ENCODE results near the gene HTR3C. TPM values are rescaled to one million over a fixed set of nuclear protein-coding genes. Genes with fewer than 3 reads are reported as not detected.

Gene HTR3C
- total RNA-seq, 4 donors from 2014 or later, result 0.48 TPM; not detected in 3

DNA sequence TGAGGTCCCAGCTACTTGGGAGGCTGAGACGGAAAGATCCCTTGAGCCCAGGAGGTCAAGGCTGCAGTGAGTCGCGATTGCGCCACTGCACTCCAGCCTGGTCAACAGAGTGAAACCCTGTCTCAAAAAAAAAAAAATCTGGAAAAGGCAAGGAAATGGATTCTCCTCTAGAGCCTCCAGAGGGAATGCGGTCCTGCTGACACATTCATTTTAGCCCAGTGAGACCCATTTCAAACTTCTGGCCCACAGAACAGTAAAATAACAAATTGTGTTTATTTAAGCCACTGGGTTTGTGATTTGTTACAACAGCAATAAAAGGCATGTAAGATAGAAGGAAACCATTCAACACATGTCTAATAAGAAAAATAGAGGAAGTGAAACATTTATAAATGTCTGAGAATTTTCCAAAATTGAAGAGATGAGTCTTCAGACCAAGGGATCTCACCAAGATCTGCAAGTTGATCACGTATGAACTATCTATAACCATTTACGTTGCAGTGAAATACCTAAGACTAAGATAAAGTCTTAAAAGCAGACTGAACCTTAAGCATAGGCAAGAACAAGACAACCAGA lies 44.0 kb downstream of the HTR3C start, which contains the start of gene HTR3E:
Gene HTR3E (plus strand): TSS at position 254 of the 573 bp plus-strand sequence. CDS start 466 bp downstream, outside the sequence.
- WGBS, 2 donors (ENCODE audit: low coverage in 1 of 2), result 76 to 89% methylated on average over 6 to 7 of the region's 7 CpGs
- TF ChIP-seq POLR2A (IDR thresholded peaks at IDR 0.05) (no peak), EP300 (IDR thresholded peaks at IDR 0.05; ENCODE audit: low read depth) (no peak), POLR2AphosphoS5 (IDR thresholded peaks at IDR 0.05) (no peak)
- TF ChIP-seq, protein P1, sequence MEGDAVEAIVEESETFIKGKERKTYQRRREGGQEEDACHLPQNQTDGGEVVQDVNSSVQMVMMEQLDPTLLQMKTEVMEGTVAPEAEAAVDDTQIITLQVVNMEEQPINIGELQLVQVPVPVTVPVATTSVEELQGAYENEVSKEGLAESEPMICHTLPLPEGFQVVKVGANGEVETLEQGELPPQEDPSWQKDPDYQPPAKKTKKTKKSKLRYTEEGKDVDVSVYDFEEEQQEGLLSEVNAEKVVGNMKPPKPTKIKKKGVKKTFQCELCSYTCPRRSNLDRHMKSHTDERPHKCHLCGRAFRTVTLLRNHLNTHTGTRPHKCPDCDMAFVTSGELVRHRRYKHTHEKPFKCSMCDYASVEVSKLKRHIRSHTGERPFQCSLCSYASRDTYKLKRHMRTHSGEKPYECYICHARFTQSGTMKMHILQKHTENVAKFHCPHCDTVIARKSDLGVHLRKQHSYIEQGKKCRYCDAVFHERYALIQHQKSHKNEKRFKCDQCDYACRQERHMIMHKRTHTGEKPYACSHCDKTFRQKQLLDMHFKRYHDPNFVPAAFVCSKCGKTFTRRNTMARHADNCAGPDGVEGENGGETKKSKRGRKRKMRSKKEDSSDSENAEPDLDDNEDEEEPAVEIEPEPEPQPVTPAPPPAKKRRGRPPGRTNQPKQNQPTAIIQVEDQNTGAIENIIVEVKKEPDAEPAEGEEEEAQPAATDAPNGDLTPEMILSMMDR (IDR thresholded peaks at IDR 0.05), result no peak
- in situ Hi-C loops (cut with MboI; ENCODE audit: low pct_ligation_motif_present in 1 of 4, low pct_unique_long_range_greater_than_20kb in 1 of 4, low sequenced_read_pairs in 3 of 4), result no loop called here

DNA sequence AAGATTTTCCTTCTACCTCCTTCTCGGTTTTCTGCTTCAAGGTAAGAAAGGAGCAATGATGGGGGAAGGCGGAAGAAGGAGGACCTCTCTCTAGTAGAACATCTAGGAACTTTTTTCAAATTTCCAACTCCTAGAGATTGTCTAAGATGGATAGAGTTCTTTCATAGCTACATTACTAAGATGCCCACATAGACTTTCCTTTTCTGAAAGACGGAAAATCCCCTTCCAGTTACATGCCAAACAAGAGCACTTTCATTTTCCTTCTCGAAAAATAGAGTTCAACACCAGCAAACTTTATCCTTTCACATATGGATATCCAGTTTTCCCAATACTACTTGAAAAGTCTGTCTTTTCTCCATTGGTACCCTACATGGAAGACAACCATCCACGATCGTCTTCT lies 44.7 kb downstream of the HTR3C start:
- WGBS, 2 donors (ENCODE audit: low coverage in 1 of 2), result 89 to 90% methylated on average over 6 of the region's 6 CpGs
- no peaks in the 10 kb centered on the region for H3K36me3 ChIP-seq
- TF ChIP-seq, protein P1 (IDR thresholded peaks at IDR 0.05), result no peak
- TF ChIP-seq POLR2AphosphoS5 (IDR thresholded peaks at IDR 0.05), result no peak
- no peak for TF ChIP-seq EP300 (IDR thresholded peaks at IDR 0.05; ENCODE audit: low read depth)
- TF ChIP-seq POLR2A (IDR thresholded peaks at IDR 0.05), result no peak
- H3K27ac ChIP-seq, result no peak overlapping the region
- no peaks in the 10 kb centered on the region for H3K27me3 ChIP-seq
- H3K4me1 ChIP-seq, result peaks cover 0 to 3% (median 0%) of the 10 kb centered on the region in 4 donors
- no peak for DNase-seq
- peaks cover 4 to 8% of the 10 kb centered on the region in 2 donors for H3K9me3 ChIP-seq
- no peak overlapping the region for H3K4me3 ChIP-seq
- in situ Hi-C loops (cut with MboI; ENCODE audit: low pct_ligation_motif_present in 1 of 4, low pct_unique_long_range_greater_than_20kb in 1 of 4, low sequenced_read_pairs in 3 of 4), result no loop called here
- intact Hi-C loops (cut with DNase I; ENCODE audit: low total_unique reads), result no loop called here

More for the DNA sequence above, 44.0 kb downstream of the HTR3C start, which contains the start of gene HTR3E:
- DNase-seq, result no peak
- Histone ChIP-seq H3K27me3 (no peaks in the 10 kb centered on the region), H3K4me1 (peaks cover 0 to 3% (median 0%) of the 10 kb centered on the region in 4 donors), H3K27ac (no peak within 1 kb of the TSS), H3K9me3 (peaks cover 7 to 14% of the 10 kb centered on the region in 2 donors), H3K4me3 (no peak within 1 kb of the TSS), H3K36me3 (no peaks in the 10 kb centered on the region)
- intact Hi-C loops (cut with DNase I; ENCODE audit: low total_unique reads), result no loop called here

DNA sequence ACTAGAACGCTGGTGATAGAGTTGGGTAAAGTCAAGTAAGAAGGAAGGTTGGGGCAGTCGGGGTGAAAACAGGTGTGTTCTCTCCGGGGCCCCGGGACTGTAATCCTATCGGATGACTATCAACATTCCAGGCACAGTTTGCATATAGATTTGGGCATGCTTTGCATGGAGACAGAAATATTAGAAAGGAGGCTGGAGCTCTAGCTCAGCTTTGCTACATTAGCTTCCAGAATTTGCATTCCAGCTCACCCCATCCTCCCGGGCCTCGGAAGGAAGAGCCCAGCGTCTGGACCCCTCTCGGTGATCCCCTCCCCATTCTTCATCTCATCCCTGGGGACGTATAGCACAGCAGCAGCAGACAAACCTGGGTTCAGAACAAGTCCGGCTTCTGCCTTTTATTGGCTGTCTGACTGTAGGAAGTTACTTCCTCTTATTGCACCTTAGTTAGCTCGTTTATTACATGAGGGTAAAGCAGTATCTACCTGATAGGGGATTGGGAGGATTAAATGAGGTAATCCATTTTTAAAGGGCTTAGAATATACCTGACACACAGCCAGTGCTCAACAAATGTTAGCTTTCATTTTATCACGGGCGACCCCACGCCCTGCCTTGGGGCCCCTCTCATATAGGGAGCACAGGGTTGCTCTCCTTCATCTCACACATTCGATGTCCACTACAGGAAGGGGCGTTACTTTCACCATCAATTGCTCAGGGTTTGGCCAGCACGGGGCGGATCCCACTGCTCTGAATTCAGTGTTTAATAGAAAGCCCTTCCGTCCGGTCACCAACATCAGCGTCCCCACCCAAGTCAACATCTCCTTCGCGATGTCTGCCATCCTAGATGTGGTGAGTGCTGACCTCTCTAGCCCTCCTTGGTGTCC lies 47.2 kb downstream of the HTR3C start:
- TF ChIP-seq POLR2AphosphoS5 (IDR thresholded peaks at IDR 0.05) (no peak), POLR2A (IDR thresholded peaks at IDR 0.05) (no peak), EP300 (IDR thresholded peaks at IDR 0.05; ENCODE audit: low read depth) (no peak)
- TF ChIP-seq, protein P1 (IDR thresholded peaks at IDR 0.05), result no peak
- WGBS, 2 donors (ENCODE audit: low coverage in 1 of 2), result 40 to 56% methylated on average over 6 to 24 of the region's 24 CpGs
- intact Hi-C loops (cut with DNase I; ENCODE audit: low total_unique reads), result no loop called here

More for the DNA sequence above, 47.2 kb downstream of the HTR3C start:
- H3K27me3 ChIP-seq, result no peaks in the 10 kb centered on the region
- DNase-seq, result no peak
- H3K27ac ChIP-seq, result no peak overlapping the region
- H3K9me3 ChIP-seq, result no peaks in the 10 kb centered on the region
- no peak overlapping the region for H3K4me3 ChIP-seq
- peaks cover 0 to 3% (median 0%) of the 10 kb centered on the region in 4 donors for H3K4me1 ChIP-seq
- H3K36me3 ChIP-seq, result no peaks in the 10 kb centered on the region
- in situ Hi-C loops (cut with MboI; ENCODE audit: low pct_ligation_motif_present in 1 of 4, low pct_unique_long_range_greater_than_20kb in 1 of 4, low sequenced_read_pairs in 3 of 4), result no loop called here

Small RNA genes within 50 kb of the gene (small RNA-seq; reads per million reads assigned to genes)
- 0 reads per million in 4 donors for gene RF00019

Other genes with a start within 250 kb of the HTR3C start
- 1 to 10 TPM in 2 of 4 donors, not detected in 2; 1.4 to 2.1 TPM for gene MAP6D1, start 227.5 kb upstream of the HTR3C start, total RNA-seq
- 10 to 100 TPM; 27.3 to 61.3 (median 48.8) TPM for gene PARL, start 168.2 kb upstream of the HTR3C start, total RNA-seq
- gene ABCC5, start 35.2 kb upstream of the HTR3C start, total RNA-seq, result 100 to 1,000 TPM in 1 of 4 donors, 10 to 100 TPM in 3; 74.1 to 168 (median 83.8) TPM
- not detected for gene HTR3D, start 21.3 kb upstream of the HTR3C start, total RNA-seq
- 1 to 10 TPM in 2 of 4 donors, under 1 TPM in 1, not detected in 1; 0.80 to 1.8 (median 1.3) TPM for gene HTR3E, start 44.0 kb downstream of the HTR3C start, total RNA-seq
- gene EIF2B5, start 82.3 kb downstream of the HTR3C start, total RNA-seq, result 10 to 100 TPM; 45.1 to 49.7 (median 48.1) TPM
- gene DVL3, start 102.3 kb downstream of the HTR3C start, total RNA-seq, result 100 to 1,000 TPM in 1 of 4 donors, 10 to 100 TPM in 3; 54.1 to 174 (median 65.7) TPM
- 100 to 1,000 TPM; 153 to 318 (median 182) TPM for gene AP2M1, start 121.8 kb downstream of the HTR3C start, total RNA-seq
- gene ABCF3, start 133.2 kb downstream of the HTR3C start, total RNA-seq, result 100 to 1,000 TPM in 2 of 4 donors, 10 to 100 TPM in 2; 58.6 to 286 (median 133) TPM
- gene VWA5B2, start 176.5 kb downstream of the HTR3C start, total RNA-seq, result 1 to 10 TPM in 2 of 4 donors, under 1 TPM in 1, not detected in 1; 0.95 to 5.0 (median 1.4) TPM
- gene ALG3, start 195.9 kb downstream of the HTR3C start, total RNA-seq, result 10 to 100 TPM; 37.3 to 67.3 (median 52.2) TPM
- 1 to 10 TPM in 3 of 4 donors, not detected in 1; 4.0 to 7.3 (median 5.9) TPM for gene EEF1AKMT4, start 196.6 kb downstream of the HTR3C start, total RNA-seq
- gene CAMK2N2, start 208.5 kb downstream of the HTR3C start, total RNA-seq, result not detected
- not detected for gene ECE2, start 223.0 kb downstream of the HTR3C start, total RNA-seq
- gene PSMD2, start 246.2 kb downstream of the HTR3C start, total RNA-seq, result 100 to 1,000 TPM in 3 of 4 donors, 10 to 100 TPM in 1; 63.6 to 234 (median 195) TPM

Measured in transverse colon (tissue), 4 donors.